Peyer's patch (tissue), 4 donors: ENCODE measurements around the gene RRP15. TPM values are rescaled to one million over a fixed set of nuclear protein-coding genes. Genes with fewer than 3 reads are reported as not detected.

Experiments used
- DNase-seq, 3 donors: peaks; one replicate each; pipeline ENCODE4 v3.0.0-alpha.2; 2017 to 2019
- H3K27ac ChIP-seq, 4 donors: fragments of 200-600 bp; sonication (generic); one replicate each; pipeline ENCODE4 v1.5.1; 2016 to 2019
- H3K27me3 ChIP-seq, 2 donors: fragments of 200-600 bp; sonication (generic); one replicate each; pipeline ENCODE4 v1.5.1; 2019
- H3K36me3 ChIP-seq, 3 donors: fragments of 200-600 bp; sonication (generic); one replicate each; pipeline ENCODE4 v1.5.1; 2016 to 2019
- H3K4me1 ChIP-seq, 4 donors: fragments of 200-600 bp; sonication (generic); one replicate each; pipeline ENCODE4 v1.5.1; 2016 to 2019
- H3K4me3 ChIP-seq, 4 donors: fragments of 200-600 bp; sonication (generic); 1 replicate in 3 of 4; 2 replicates in 1 of 4; pipeline ENCODE4 v1.5.1; 2016 to 2019; ENCODE audit warnings: mild to moderate bottlenecking in 1 of 4
- H3K9me3 ChIP-seq, 4 donors: fragments of 200-600 bp; sonication (generic); one replicate each; pipeline ENCODE4 v1.5.1; 2016 to 2019; ENCODE audit warnings: mild to moderate bottlenecking in 1 of 4
- CTCF ChIP-seq, 6 experiments: fragments of 450-650 bp in 4 of 6; fragments of 200-600 bp in 2 of 6; sonication (generic) in 1 of 6; IDR thresholded peaks; one replicate each; pipeline ENCODE4 v1.5.1; 2017 to 2019; ENCODE audit warnings: antibody characterized with exemption in 6 of 6, mild to moderate bottlenecking in 3 of 6, moderate library complexity in 1 of 6
- POLR2A ChIP-seq, 2 donors: fragments of 450-650 bp; IDR thresholded peaks; one replicate each; pipeline ENCODE4 v1.5.1; 2017; ENCODE audit warnings: antibody characterized with exemption in 2 of 2, mild to moderate bottlenecking in 2 of 2, moderate library complexity in 2 of 2
- total RNA-seq, 4 donors: library from RNA; depleted of rRNA; stranded (reverse); fragments of >200 nt; gene quantifications; one replicate each; pipeline ENCODE4 v1.1.0, GENCODE V29; 2016

RRP15 gene
- total RNA-seq, 4 donors from 2014 or later: 2.1 to 8.3 (median 2.5) TPM

- Histone ChIP-seq H3K9me3 (no peaks in the 10 kb centered on the region), H3K4me3 (no peak overlapping the region), H3K27ac (no peak overlapping the region), H3K36me3 (no peaks in the 10 kb centered on the region), H3K27me3 (no peaks in the 10 kb centered on the region), H3K4me1 (no peaks in the 10 kb centered on the region)
- DNase-seq: no peak
- TF ChIP-seq POLR2A (IDR thresholded peaks at IDR 0.05): no peak
- no peak for TF ChIP-seq CTCF (IDR thresholded peaks at IDR 0.05)
Observed at GRCh38 chr1:218368686-218369085, 83.6 kb downstream of the RRP15 start.

- H3K27ac ChIP-seq: no peak overlapping the region
Observed at GRCh38 chr1:218369688-218370511, 84.8 kb downstream of the RRP15 start.

GRCh38 chr1:218371927-218372672, 87.0 kb downstream of the RRP15 start:
- no peak overlapping the region for H3K27ac ChIP-seq
- no peak for TF ChIP-seq POLR2A (IDR thresholded peaks at IDR 0.05)
- TF ChIP-seq CTCF (IDR thresholded peaks at IDR 0.05): no peak
- DNase-seq: no peak
- H3K27me3 ChIP-seq: no peaks in the 10 kb centered on the region
- peaks cover 0 to 4% (median 0%) of the 10 kb centered on the region in 4 donors for H3K4me1 ChIP-seq
- no peaks in the 10 kb centered on the region for H3K9me3 ChIP-seq
- no peak overlapping the region for H3K4me3 ChIP-seq
- H3K36me3 ChIP-seq: no peaks in the 10 kb centered on the region

More at GRCh38 chr1:218369688-218370511, 84.8 kb downstream of the RRP15 start:
- TF ChIP-seq CTCF (IDR thresholded peaks at IDR 0.05): no peak
- TF ChIP-seq POLR2A (IDR thresholded peaks at IDR 0.05): no peak
- Histone ChIP-seq H3K36me3 (no peaks in the 10 kb centered on the region), H3K4me3 (no peak overlapping the region), H3K9me3 (no peaks in the 10 kb centered on the region), H3K27me3 (no peaks in the 10 kb centered on the region), H3K4me1 (peaks cover 0 to 4% (median 0%) of the 10 kb centered on the region in 4 donors)
- DNase-seq: no peak

- no peak overlapping the region for H3K4me3 ChIP-seq
- no peak for DNase-seq
- no peaks in the 10 kb centered on the region for H3K36me3 ChIP-seq
- no peaks in the 10 kb centered on the region for H3K9me3 ChIP-seq
- H3K27ac ChIP-seq: no peak overlapping the region
- peaks cover 0 to 4% (median 0%) of the 10 kb centered on the region in 4 donors for H3K4me1 ChIP-seq
- H3K27me3 ChIP-seq: no peaks in the 10 kb centered on the region
- TF ChIP-seq POLR2A (IDR thresholded peaks at IDR 0.05) (no peak), CTCF (IDR thresholded peaks at IDR 0.05) (no peak)
Observed at GRCh38 chr1:218374401-218375353, 89.6 kb downstream of the RRP15 start.

- Histone ChIP-seq H3K4me3 (no peak overlapping the region), H3K9me3 (no peaks in the 10 kb centered on the region), H3K4me1 (peaks cover 0 to 4% (median 0%) of the 10 kb centered on the region in 4 donors), H3K27ac (no peak overlapping the region), H3K36me3 (no peaks in the 10 kb centered on the region), H3K27me3 (no peaks in the 10 kb centered on the region)
- TF ChIP-seq POLR2A (IDR thresholded peaks at IDR 0.05) (no peak), CTCF (IDR thresholded peaks at IDR 0.05) (no peak)
- DNase-seq: no peak
Observed at GRCh38 chr1:218376722-218377121, 91.6 kb downstream of the RRP15 start.
